GM23338 (cell line): ENCODE measurements around the gene ITGB1BP1.

Experiments used
- CREB1 ChIP-seq: fragments of 250-450 bp; sonication (Bioruptor Pico); IDR thresholded peaks from 2 replicates; pipeline ENCODE4 v1.5.0; 2020; ENCODE audit warnings: low read depth, mild to moderate bottlenecking, moderate library complexity
- CTCF ChIP-seq, 2 experiments: fragments of 200-600 bp in 1 of 2; sonication (generic) in 1 of 2; conservative IDR thresholded peaks; 2 replicates each; pipeline versions ENCODE4 v1.5.1 to v1.6.1; 2016 to 2017; ENCODE audit warnings: antibody characterized with exemption in 2 of 2, low read depth in 2 of 2, mild to moderate bottlenecking in 2 of 2, moderate library complexity in 1 of 2
- ETS1 ChIP-seq: IDR thresholded peaks from 2 replicates; pipeline ENCODE4 v1.6.1; 2016; ENCODE audit warnings: antibody characterized with exemption
- EZH2 ChIP-seq: fragments of 200-600 bp; sonication (generic); IDR thresholded peaks from one replicate; pipeline ENCODE4 v1.8.0; 2017; ENCODE audit warnings: antibody characterized with exemption, mild to moderate bottlenecking, low read depth; ENCODE audit not compliant: unreplicated experiment
- EZH2phosphoT487 ChIP-seq: fragments of 200-600 bp; sonication (generic); IDR thresholded peaks from one replicate; pipeline ENCODE4 v1.8.1; 2018; ENCODE audit warnings: antibody characterized with exemption; ENCODE audit not compliant: unreplicated experiment
- JUNB ChIP-seq: IDR thresholded peaks from one replicate; pipeline ENCODE4 v1.6.1; 2016; ENCODE audit warnings: antibody characterized with exemption; ENCODE audit not compliant: unreplicated experiment
- NANOG ChIP-seq: IDR thresholded peaks from 2 replicates; pipeline ENCODE4 v1.6.1; 2016; ENCODE audit warnings: antibody characterized with exemption, borderline replicate concordance
- POLR2AphosphoS5 ChIP-seq: IDR thresholded peaks from 2 replicates; pipeline ENCODE4 v1.6.1; 2016; ENCODE audit warnings: antibody characterized with exemption, low read depth
- STAT1 ChIP-seq: IDR thresholded peaks from one replicate; pipeline ENCODE4 v1.6.1; 2016; ENCODE audit warnings: antibody characterized with exemption; ENCODE audit not compliant: unreplicated experiment
- ZNF114 ChIP-seq: fragments of 250-450 bp; sonication (Bioruptor Pico); IDR thresholded peaks from 2 replicates; pipeline ENCODE4 v1.5.0; 2020; ENCODE audit warnings: mild to moderate bottlenecking, moderate library complexity
- TF ChIP-seq, protein P1 (sequence below): IDR thresholded peaks from one replicate; pipeline ENCODE4 v1.6.1; 2018; ENCODE audit warnings: antibody characterized with exemption; ENCODE audit not compliant: unreplicated experiment

DNA sequence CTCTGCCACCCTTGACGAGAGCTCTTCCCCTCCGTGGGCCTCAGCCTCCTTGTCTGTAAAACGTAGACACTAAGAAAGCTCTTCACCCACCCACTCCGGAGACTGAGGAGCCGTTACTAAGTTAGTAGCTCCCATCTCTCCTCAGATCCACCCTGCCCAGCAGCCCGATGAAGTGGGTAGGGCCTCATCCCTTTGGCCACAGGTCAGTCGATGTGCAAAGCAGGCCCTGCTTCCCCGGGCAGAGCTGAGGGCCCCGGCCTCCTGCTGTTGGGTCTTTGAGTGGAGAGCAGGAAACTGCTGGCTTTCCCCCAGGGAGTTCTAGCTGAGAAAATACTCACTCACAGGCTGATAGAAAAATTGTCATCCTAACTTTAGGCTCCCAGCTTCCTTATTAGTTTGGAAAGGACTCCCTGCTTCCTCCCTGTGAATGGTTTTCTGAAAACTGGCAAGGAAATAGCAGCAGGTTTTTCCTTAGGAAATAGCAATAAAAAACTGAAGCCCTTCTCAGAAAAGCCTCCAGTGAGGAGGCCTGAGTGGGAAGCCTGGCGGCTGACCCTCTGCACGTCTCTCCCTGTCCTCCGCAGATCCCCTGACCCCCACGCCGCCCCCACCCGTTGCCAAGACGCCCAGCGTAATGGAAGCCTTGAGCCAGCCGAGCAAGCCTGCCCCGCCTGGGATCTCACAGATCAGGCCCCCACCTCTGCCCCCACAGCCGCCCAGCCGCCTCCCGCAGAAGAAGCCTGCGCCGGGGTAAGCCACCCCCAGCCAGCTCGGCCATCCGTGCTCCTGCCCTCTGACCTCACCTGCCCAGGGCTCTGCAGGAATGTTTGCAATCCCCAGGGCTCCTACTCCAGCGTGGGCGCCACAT lies 30.2 kb downstream of the ITGB1BP1 start:
- TF ChIP-seq CTCF (conservative IDR thresholded peaks at IDR 0.05; ENCODE audit: low read depth in 2 of 2) (no peak), EZH2 (no peak), CREB1 (CRISPR knock-in tag) (no peak), POLR2AphosphoS5 (no peak), ZNF114 (CRISPR knock-in tag) (no peak), ETS1 (no peak), JUNB (no peak), NANOG (no peak), EZH2phosphoT487 (no peak), STAT1 (no peak)
- TF ChIP-seq, protein P1, sequence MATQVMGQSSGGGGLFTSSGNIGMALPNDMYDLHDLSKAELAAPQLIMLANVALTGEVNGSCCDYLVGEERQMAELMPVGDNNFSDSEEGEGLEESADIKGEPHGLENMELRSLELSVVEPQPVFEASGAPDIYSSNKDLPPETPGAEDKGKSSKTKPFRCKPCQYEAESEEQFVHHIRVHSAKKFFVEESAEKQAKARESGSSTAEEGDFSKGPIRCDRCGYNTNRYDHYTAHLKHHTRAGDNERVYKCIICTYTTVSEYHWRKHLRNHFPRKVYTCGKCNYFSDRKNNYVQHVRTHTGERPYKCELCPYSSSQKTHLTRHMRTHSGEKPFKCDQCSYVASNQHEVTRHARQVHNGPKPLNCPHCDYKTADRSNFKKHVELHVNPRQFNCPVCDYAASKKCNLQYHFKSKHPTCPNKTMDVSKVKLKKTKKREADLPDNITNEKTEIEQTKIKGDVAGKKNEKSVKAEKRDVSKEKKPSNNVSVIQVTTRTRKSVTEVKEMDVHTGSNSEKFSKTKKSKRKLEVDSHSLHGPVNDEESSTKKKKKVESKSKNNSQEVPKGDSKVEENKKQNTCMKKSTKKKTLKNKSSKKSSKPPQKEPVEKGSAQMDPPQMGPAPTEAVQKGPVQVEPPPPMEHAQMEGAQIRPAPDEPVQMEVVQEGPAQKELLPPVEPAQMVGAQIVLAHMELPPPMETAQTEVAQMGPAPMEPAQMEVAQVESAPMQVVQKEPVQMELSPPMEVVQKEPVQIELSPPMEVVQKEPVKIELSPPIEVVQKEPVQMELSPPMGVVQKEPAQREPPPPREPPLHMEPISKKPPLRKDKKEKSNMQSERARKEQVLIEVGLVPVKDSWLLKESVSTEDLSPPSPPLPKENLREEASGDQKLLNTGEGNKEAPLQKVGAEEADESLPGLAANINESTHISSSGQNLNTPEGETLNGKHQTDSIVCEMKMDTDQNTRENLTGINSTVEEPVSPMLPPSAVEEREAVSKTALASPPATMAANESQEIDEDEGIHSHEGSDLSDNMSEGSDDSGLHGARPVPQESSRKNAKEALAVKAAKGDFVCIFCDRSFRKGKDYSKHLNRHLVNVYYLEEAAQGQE, result no peak
